GM12874 (cell line): Measurements from ENCODE around the gene DMRTB1.

Experiments
- CTCF ChIP-seq: IDR thresholded peaks from 2 replicates; pipeline ENCODE4 v1.5.1; 2011; ENCODE audit warnings: low read depth, mild to moderate bottlenecking, control low read depth, low read length, moderate library complexity; ENCODE audit not compliant: insufficient read depth

Gene DMRTB1

GRCh38 chr1:53438427-53439336 is 20.5 kb upstream of the DMRTB1 start:
- no peak for TF ChIP-seq CTCF

- no peak for TF ChIP-seq CTCF
These were observed 19.6 kb upstream of the DMRTB1 start for GRCh38 chr1:53439337-53440207.

GRCh38 chr1:53440633-53441032 is 18.6 kb upstream of the DMRTB1 start:
- TF ChIP-seq CTCF = no peak

GRCh38 chr1:53442299-53442698 is 16.9 kb upstream of the DMRTB1 start:
- no peak for TF ChIP-seq CTCF

- TF ChIP-seq CTCF = no peak
These were observed 13.1 kb upstream of the DMRTB1 start for GRCh38 chr1:53446051-53446450.

GRCh38 chr1:53447413-53447812 is 11.8 kb upstream of the DMRTB1 start:
- TF ChIP-seq CTCF = no peak

- TF ChIP-seq CTCF = no peak
These were observed 10.9 kb upstream of the DMRTB1 start for GRCh38 chr1:53448241-53448841.
